ENCODE data around the gene SMAD9.

- no peak for TF ChIP-seq POLR2A (IDR thresholded peaks at IDR 0.05)
- TF ChIP-seq CTCF (IDR thresholded peaks at IDR 0.05) = no peak
Measured at GRCh38 chr13:36907266-36907665, 12.8 kb downstream of the SMAD9 start.

All from esophagus squamous epithelium (tissue), 4 donors.